Keratinocyte (primary cell): ENCODE data around the gene GSPT2.

Experiments used
- EZH2 ChIP-seq: IDR thresholded peaks from one replicate; pipeline ENCODE4 v1.6.1; 2012; ENCODE audit warnings: inconsistent platforms, mild to moderate bottlenecking, low read length, moderate library complexity
- TF ChIP-seq, protein P1 (sequence below), 3 experiments: IDR thresholded peaks in 1 of 3; conservative IDR thresholded peaks in 1 of 3; optimal IDR thresholded peaks in 1 of 3; 2 replicates in 2 of 3; 3 replicates in 1 of 3; pipeline versions ENCODE3 to v1.5.1; 2011; ENCODE audit warnings: low read length in 3 of 3, mild to moderate bottlenecking in 3 of 3, moderate library complexity in 2 of 3, control low read depth in 1 of 3, inconsistent platforms in 1 of 3; ENCODE audit not compliant: insufficient read depth in 2 of 3; ENCODE audit errors: extremely low read depth in 1 of 3

DNA sequence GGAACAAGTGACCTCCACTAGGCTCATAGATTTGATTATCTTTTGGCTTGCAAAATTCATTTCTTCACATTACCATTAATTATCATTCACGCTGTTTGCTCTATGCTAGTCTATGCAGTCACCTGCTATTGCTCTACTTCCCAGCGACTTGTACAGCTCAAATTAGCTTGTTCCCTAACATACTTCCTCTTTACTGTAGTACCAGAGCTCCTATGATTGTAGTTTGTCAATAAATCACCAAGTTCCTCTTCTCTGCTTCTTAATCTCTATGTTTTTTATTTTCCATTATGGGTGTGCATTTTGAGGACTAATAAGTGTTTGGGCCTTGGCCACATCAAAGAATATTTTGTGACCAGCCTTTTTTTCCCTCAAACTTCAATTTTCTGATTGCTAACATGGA is 6.2 kb upstream of the GSPT2 start:
- TF ChIP-seq, protein P1, sequence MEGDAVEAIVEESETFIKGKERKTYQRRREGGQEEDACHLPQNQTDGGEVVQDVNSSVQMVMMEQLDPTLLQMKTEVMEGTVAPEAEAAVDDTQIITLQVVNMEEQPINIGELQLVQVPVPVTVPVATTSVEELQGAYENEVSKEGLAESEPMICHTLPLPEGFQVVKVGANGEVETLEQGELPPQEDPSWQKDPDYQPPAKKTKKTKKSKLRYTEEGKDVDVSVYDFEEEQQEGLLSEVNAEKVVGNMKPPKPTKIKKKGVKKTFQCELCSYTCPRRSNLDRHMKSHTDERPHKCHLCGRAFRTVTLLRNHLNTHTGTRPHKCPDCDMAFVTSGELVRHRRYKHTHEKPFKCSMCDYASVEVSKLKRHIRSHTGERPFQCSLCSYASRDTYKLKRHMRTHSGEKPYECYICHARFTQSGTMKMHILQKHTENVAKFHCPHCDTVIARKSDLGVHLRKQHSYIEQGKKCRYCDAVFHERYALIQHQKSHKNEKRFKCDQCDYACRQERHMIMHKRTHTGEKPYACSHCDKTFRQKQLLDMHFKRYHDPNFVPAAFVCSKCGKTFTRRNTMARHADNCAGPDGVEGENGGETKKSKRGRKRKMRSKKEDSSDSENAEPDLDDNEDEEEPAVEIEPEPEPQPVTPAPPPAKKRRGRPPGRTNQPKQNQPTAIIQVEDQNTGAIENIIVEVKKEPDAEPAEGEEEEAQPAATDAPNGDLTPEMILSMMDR (optimal IDR thresholded peaks at IDR 0.05 in 1 of 3, IDR thresholded peaks at IDR 0.05 in 1 of 3, conservative IDR thresholded peaks at IDR 0.05 in 1 of 3; ENCODE audit: extremely low read depth in 1 of 3, insufficient read depth in 2 of 3, low read length in 3 of 3), result no peak
- TF ChIP-seq EZH2, result no peak
